GM19438 (cell line): Measurements from ENCODE around the gene GNAT1.
"Not testable (repeated sequence)": the region's sequence is repeated elsewhere in the genome, so short reads cannot be mapped to it uniquely, and the experiment has no call there.

Experiments
- ATAC-seq: cut with Tn5 transposase; IDR thresholded peaks from one replicate; pipeline ENCODE4 v1.9.1; 2021; ENCODE audit warnings: low read depth; ENCODE audit not compliant: unreplicated experiment

GNAT1 gene

GRCh38 chr3:50201573-50202315 is 10.3 kb downstream of the GNAT1 start:
- no peak for ATAC-seq

- ATAC-seq: no peak
Observed at GRCh38 chr3:50202353-50203112, 11.1 kb downstream of the GNAT1 start.

GRCh38 chr3:50203113-50203808 is 11.9 kb downstream of the GNAT1 start:
- no peak for ATAC-seq

DNA sequence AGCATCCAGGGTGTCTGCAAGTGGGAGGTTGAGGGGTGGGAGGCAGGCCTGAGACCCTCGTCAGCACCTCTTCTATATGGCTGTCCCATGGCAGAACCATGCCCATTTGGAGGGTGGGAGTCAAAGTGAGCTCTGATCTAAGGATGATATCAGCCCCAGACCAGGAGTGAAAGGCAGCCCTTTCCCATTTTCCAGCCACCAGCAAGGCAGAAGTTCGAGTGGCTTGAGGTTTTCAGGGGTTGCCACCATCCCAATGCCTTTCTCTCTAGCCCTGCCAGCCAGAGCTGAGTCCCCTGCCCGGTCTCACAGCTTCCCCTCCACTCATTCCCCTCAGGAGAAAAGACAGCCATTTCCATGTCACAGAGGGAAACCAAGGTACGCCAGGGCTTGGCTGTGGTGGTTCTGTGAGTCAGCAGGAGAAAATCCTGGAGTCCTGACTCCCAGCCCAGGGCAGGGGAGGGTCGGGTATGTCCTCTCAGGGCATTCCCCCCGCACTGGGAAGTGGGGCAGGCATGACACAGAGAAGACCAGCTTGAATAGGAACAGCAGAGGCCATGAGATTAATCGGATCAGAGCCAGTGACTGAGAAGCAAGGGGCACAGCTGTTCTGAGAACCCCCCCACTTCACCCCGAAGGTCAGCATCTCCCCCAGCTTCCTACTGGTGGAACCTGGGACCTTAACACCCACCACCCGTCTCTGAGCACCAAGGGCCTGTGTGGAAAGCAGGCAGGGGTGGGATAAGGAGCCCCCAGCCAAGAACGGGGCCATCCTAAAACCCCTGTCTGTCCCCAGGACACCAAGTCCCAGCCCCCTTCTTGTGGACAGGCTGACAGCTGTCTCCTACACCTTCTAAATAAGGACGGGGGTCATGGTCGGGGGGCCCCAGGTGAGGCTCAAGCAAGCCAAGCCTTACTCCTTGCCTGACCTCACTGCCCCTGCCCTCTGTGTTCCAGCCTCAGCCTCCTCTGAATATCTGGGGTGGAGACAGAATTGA is 12.7 kb downstream of the GNAT1 start:
- ATAC-seq: no peak

DNA sequence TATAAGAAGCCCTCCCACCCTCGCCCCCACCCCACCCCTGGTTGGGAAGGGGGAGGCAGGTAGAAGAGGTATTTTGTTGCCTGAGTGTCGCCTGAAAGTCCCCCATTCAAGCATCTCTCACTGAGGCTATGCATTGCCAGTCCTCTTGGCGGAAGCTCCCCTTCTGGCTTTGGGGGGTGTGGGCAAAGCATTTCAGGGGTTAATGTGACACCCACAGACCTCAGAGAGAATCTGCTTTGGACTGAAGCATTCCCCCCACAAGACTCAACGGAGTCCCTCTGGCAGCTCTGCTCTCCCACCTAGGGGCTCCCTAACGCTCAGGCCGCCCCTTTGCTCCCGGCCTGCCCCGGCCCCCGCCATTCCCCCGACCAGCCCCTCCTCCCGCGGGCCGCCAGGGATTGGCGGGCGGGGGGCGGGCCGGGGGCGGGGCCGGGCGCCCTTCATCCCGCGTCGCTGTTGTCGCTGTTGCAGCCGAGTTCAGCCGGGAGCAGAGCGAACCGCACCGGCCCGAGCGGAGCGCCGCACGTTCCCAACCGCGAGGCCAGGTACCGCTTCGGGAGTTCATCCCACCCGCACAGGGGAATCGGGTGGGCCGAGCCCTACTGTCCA is 13.5 kb downstream of the GNAT1 start, which contains the start of gene SLC38A3:
TSS of gene SLC38A3 (plus strand) at position 468 of the 609 bp plus-strand sequence. CDS start 8,929 bp downstream, outside the sequence.
- ATAC-seq: no peak

DNA sequence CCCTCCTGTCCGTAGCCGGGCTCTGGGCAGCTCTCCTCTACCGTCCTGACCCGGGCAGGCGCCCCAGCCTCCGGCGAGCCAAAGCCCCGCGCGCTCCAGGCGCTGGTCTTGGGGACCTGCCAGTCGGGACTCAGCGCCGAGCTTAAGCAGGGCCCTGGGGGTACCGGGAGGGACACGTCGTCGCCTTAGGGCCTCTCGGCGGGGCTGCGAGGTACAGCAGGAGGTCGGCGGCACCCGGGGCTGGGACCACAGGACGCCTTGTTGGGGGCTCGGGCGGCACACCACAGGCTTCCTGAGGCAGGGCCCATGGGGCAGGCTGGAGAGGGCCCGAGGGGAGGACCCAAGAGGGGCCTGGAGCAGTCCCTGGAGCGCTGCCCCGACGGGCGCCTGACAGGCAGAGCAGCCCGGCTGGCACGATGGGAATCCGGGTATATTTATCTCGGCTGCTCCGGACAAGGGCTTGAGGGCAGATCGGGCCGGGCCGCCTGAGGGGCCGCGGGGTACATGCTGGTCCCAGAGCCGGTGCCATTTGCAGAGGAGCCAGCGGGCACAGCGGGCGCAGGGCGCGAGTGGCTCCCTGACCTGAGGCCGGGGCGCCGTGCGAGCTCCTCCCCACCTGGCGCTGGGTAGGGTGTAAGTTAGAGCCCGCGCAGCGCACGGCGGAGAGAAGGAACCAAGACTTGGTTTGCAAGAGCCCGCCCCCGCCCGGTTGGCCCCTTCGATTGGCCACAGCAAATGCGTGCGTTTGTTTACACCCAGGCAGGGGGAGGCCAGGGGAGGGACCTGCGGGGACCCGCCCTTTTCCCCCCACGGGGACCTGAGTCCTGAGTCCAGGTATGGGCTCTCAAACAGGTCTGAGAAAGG is 14.2 kb downstream of the GNAT1 start:
- ATAC-seq: no peak

DNA sequence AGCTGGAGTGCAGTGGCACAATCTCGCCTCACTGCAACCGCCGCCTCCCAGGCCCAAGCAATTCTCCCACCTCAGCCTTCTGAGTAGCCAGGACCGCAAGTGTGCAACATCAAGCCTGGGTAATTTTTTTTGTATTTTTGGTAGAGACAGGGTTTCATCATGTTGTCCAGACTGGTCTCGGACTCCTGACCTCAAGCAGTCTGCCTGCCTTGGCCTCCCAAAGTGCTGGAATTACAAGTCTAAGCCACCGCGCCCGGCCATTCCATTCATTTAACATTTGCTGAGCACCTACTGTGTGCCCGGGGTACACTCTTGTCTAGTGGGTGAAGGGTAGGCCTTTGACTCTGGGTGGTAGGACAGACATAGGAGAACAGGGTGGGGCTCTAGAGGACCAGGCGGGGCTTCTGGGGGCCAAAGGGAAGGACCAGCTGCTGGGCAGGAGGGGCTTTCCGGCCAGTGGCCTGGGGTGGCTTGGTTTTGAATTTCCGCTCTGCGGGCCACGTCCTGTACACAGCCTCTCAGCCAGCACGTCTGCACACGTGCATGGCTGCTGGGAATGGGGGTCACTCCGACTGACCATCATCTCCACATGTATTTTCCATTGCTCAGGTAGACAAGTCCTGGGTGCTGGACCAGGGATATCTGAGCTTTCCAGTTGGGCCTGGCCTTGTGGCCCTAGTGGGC is 16.1 kb downstream of the GNAT1 start:
- ATAC-seq: no peak

GRCh38 chr3:50208677-50209344 is 17.4 kb downstream of the GNAT1 start:
- ATAC-seq: no peak

- ATAC-seq: no peak
Observed at GRCh38 chr3:50210176-50210509, 18.7 kb downstream of the GNAT1 start.

- ATAC-seq: no peak
Observed at GRCh38 chr3:50210510-50211367, 19.3 kb downstream of the GNAT1 start.

DNA sequence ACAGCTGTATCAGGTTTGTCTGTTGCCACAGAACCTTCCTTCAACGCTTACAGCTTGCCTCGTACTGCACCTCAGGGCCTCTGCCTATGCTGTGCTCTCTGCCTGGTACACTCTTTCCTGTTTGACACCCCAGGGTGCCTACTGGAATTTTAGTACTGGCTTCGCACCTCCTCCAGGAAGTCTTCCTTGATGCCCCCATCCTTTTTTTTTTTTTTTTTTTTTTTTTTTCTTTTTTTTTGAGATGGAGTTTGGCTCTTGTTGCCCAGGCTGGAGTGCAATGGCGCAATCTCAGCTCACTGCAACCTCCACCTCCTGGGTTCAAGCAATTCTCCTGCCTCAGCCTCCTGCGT is 19.9 kb downstream of the GNAT1 start:
- not testable (repeated sequence) for ATAC-seq

DNA sequence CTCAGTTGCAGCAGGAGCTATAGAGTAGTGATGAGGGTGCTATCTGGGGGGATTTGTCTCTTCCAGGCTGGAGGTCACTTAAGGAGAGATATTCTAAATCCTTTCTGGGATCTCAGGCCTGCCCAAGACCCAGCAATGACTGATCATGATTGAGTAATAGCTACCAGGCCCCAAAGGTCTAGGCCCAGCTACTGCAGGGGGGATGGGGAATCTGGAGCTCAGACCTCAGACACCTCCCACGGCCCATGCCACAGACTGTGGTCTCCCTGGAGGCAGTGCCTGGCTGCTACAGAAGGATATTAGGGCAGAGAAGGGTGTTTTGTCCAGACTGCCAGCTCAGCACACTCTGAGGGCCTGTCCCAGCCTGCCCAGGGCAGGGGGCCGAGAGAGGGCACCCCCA is 20.5 kb downstream of the GNAT1 start:
- no peak for ATAC-seq

DNA sequence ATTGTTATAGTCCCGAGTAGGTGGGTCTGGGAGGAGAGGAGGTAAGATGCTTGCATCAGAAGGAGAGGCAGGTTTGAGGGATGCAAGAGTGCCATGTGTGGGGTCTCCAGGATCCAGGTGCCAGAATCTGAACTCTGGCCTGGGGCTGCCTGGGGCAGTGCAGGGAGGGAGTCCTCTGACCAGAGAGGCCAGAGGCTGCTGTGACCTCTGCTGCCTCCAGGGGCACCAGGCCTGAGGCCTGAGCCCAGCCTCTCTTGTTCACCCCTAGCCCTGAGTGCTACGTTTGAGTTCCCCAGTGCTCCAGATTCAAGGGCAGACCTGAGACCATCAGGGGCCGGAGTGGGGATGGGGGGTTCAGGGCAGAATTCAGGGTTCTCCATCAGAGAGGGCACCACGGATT is 21.1 kb downstream of the GNAT1 start:
- ATAC-seq: no peak

GRCh38 chr3:50212971-50213370 is 21.6 kb downstream of the GNAT1 start:
- ATAC-seq: no peak

DNA sequence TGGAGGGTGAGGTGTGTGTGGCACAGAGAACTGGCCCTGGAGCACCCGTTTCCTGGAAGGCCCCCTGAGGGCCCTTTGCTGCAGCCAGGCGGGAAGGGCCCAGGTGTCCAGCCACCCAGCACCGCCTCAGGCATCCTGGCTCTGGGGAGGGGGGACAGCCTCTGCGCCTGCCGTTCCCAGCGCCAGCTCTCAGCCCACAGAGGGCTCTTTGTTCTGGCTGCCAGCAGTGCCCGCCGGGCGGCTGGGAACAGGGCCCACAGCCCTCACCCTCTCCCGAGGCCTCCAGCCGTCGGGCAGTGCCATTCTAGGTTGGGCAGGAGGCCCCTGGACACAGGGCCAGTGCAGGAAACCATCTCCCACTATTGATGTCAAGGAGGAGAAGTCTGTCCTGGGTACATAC is 22.0 kb downstream of the GNAT1 start:
- ATAC-seq: no peak

- no peak for ATAC-seq
Observed at GRCh38 chr3:50214824-50215223, 23.4 kb downstream of the GNAT1 start.

- no peak for ATAC-seq
Observed at GRCh38 chr3:50215529-50215928, 24.1 kb downstream of the GNAT1 start.
